ENCODE results near the gene CITED1.
"Not testable (repeated sequence)": the region's sequence is repeated elsewhere in the genome, so short reads cannot be mapped to it uniquely, and the experiment has no call there.

Gene CITED1

GRCh38 chrX:72305286-72306084 lies at the start of gene CITED1:
CITED1 (minus strand) TSS chrX:72305914; CDS start chrX:72302869, 3,045 bp downstream.
- DNase-seq (ENCODE audit: low read depth in 2 of 2), result no peak

DNA sequence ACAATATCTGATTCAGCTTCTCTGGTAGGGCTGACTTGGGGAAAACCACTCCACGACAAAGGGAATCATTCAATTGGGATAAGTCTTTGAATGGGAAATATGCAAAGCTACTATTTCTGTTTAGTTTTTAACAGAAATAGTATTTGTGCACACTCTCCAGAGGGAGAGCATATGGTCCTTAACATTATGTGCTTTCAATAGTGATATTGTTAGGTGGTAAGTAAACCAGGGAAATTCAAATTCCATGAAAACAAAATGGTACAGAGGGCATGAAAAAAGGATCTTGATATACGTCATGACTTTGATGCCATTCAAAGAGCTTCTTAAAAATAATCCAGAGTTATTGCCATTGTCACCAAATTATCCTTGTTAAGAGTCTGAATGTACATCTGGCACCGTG lies 47.1 kb upstream of the CITED1 start:
- no peak for DNase-seq (ENCODE audit: low read depth in 2 of 2)

- no peak for DNase-seq (ENCODE audit: low read depth in 2 of 2)
Measured at GRCh38 chrX:72351606-72352334, 46.1 kb upstream of the CITED1 start.

- peak in 1 of 2 experiments; percentile 1 for DNase-seq (ENCODE audit: low read depth in 2 of 2)
Measured at GRCh38 chrX:72349190-72349589, 43.5 kb upstream of the CITED1 start.

DNA sequence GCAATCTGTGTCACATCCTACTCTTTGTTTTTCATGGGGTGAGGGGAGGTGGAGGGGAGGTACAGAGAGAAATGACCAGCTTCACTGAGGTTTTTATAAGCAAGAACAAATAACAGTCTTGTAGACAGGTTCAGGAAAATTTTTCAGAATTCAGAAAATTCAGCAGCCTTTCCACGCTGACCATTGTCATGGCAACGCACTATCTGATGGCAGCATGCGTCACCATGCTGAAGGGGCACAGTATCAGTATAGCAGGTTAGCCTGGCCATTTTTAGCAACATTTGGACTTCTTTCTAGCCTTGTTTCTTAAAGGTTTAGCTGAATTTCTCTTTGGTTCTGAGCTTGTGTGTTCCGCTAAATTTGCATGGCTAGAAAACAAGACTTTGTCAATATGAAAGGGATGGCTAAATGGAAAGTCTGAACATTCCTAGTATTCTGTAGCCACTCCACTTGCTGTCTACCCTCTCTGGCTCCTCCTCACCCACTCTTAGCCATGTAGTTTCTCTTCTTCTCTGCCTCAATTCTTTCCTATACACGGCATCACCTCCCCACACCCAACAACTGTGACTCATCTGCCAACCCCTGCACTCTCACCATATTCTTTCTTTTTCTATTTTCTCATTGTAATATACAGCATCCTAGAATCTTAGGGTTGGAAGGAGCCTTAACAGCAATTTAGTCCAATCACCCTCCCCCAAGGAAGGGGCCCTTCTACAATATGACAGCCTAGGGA lies 42.7 kb upstream of the CITED1 start:
- DNase-seq (ENCODE audit: low read depth in 2 of 2), result peak in 1 of 2 experiments; percentile 20

DNA sequence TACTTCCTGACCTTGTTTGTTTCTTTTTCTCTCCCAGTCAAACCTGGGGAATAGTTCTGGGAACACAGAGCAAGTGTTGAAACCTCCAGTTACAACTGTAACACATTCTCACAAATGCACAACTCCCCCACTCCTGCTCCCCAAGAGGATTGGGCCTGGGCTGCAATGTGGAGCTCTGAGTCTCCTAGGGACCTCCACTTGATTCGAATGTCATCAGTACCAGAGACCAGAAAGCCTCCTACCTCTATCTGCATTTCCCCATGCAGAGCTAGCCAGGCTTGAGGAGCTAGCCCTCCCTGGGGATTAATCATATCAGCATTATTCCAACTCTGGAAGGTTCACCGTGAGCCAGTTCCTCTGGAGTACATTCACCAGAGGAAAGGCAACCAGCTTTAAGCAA lies 41.7 kb upstream of the CITED1 start:
- no peak for DNase-seq (ENCODE audit: low read depth in 2 of 2)

DNA sequence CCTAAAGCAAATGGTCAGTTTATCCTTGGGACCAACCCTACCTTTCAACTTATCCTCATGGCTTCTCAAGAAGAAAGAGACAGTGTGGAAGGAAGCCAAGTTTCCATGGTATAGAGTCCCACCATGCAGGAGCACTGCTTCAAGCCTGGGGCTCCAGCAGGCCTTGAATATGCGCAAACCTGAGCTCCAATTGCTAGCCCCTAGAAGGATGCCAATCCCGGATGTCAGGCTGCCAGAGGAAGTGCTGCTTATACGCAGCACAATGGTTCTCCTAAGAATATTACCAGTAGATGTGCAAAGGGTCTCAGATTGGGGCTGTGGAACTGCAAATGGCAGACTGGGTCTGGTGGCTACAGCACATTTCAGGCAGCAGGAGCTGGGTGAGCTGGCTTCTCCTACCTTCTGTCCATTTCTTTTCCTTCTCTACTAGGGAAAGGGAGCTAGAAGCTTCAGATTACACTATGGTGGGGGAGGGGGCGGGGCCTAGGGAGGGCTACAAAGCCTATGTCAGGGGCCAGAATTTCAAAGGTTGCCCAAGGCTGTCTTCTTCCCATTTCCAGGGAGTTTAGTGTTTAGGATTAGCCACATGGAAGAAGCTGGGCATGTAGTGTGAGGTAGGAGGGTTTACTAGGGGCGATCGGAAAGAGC lies 40.7 kb upstream of the CITED1 start:
- no peak for DNase-seq (ENCODE audit: low read depth in 2 of 2)

GRCh38 chrX:72340626-72341025 lies 34.9 kb upstream of the CITED1 start:
- no peak for DNase-seq (ENCODE audit: low read depth in 2 of 2)

- DNase-seq (ENCODE audit: low read depth in 2 of 2), result no peak
Measured at GRCh38 chrX:72340041-72340440, 34.3 kb upstream of the CITED1 start.

GRCh38 chrX:72330131-72330530 lies 24.4 kb upstream of the CITED1 start:
- DNase-seq (ENCODE audit: low read depth in 2 of 2), result no peak

DNA sequence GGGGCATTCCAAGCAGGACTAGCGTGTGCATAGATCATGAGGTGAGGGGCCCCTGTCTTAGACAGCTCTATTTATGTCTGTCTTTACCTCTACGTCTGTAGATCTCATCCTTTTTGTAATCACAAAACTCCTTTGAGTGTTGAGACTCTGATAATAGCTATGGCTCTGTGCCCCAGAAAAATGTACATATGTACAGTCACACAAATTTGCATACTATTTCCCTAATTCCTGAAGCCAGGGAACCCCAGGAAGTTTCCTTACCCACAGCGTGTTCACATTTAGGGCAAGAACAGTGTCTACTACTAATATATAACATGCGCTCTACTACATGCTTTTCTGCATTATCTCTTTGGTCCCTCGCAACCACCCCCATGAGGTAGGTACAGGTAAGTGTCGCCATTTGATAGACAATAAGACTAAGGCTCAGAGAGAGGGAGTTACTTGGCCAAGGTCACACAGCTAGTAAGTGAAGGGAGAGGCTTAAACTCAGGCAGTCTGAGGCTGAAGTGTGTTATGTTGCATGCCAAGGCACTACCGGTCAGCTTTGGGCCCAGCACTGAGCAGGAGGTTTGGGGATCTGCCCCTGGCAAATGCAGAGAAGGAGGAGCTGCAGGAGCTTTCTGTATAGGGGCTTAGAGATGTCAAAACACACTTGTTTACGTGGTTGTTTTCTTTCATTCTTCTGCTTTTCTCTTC lies 21.0 kb upstream of the CITED1 start:
- no peak for DNase-seq (ENCODE audit: low read depth in 2 of 2)

GRCh38 chrX:72319651-72320050 lies 13.9 kb upstream of the CITED1 start:
- not testable (repeated sequence) for DNase-seq (ENCODE audit: low read depth in 2 of 2)

GRCh38 chrX:72317139-72317538 lies 11.4 kb upstream of the CITED1 start:
- no peak for DNase-seq (ENCODE audit: low read depth in 2 of 2)

- no peak for DNase-seq (ENCODE audit: low read depth in 2 of 2)
Measured at GRCh38 chrX:72316408-72317110, 10.8 kb upstream of the CITED1 start.

DNA sequence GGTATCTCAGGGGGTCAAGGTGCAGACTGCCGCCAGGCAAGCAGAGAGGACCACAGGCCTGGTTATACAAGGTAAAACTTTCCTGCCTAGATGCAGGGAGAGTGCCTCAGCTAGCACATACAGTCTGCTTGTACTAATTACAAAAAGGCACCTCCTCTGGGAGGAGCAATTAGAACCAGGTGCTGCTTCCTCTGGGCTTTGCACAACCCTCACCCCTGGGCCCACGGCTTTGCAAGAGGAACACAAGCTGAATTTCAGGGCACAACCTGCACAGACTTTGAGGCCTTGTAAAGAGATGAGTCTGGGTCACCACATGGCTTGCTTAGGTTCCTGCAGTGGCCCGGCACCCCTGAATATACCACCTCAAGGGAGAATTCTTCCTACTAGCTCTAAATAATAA lies 9.2 kb upstream of the CITED1 start:
- DNase-seq (ENCODE audit: low read depth in 2 of 2), result no peak

DNA sequence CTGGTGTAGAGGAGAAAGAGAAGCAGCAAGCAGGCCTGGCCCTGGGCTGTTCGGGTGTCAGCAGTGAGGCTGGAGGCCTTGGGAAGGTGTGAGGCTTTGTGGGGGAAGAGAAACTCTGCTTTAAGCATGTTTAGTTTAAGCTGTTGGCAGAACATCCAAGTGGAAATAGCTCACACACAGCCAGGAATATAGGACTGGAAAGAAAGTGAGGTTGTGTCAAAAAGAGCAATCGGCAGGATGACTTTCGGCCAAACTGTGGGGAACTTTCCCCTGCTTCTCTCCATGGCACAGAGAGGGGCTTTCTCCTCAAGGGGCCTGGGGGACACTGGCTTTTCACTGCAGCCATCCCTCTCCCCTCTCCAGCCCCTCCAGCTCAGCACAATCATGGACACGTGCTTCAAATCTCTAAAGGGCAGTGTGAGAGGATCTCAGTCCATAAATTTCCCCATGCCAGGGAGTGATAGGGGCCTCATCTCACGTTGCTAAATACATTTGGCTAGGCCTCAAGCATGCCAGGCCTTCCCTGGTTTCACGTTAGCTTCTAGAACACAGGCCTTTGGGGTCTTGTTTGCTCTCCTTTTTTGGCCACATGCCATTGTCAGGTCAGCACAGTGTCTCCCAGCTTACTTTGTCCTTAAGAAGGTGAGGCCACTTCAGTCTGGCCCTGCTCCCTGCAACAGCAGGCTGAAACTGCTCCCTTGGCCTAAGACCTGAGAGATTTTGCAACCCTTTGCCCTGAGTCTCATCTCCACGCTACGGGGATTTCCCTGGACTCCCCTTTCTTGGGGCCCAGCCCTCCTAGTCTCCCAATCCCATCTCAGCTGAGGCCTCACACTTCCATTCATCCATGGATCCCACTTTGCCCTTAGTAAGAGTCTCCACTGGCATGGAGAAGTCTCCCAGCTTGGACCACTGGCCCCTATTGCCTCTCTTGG lies 8.3 kb upstream of the CITED1 start:
- no peak for DNase-seq (ENCODE audit: low read depth in 2 of 2)

DNA sequence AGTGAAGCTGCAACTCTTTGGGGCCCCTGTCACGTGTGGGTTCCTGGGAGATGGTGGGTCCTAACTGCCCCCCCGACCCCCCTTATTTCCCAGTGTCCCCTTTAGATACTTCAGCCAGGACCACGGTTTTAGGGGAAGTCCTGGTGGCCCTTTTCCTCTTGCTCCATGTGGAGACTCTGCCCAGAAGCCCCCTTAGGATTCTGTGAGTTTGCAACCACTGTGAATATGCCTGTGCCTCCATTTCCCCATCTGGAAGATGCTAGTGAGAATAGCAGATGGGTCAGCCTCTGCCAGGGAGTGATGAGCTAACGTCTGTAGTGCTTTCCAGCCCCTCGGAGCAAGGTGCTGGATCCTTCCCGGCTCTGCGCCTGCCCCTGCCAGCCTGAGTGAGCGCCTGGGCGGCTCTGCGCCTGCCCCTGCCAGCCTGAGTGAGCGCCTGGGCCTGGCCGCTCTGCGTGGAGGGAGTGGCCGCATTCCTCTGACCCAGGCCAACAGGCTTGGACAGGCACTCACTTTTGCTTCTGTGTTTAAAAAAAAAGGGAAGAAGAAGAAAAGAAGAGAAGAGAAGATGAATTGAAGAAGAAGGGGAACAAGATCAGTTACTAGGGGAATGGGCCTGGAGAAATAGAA lies 6.7 kb upstream of the CITED1 start:
- DNase-seq (ENCODE audit: low read depth in 2 of 2), result no peak

DNA sequence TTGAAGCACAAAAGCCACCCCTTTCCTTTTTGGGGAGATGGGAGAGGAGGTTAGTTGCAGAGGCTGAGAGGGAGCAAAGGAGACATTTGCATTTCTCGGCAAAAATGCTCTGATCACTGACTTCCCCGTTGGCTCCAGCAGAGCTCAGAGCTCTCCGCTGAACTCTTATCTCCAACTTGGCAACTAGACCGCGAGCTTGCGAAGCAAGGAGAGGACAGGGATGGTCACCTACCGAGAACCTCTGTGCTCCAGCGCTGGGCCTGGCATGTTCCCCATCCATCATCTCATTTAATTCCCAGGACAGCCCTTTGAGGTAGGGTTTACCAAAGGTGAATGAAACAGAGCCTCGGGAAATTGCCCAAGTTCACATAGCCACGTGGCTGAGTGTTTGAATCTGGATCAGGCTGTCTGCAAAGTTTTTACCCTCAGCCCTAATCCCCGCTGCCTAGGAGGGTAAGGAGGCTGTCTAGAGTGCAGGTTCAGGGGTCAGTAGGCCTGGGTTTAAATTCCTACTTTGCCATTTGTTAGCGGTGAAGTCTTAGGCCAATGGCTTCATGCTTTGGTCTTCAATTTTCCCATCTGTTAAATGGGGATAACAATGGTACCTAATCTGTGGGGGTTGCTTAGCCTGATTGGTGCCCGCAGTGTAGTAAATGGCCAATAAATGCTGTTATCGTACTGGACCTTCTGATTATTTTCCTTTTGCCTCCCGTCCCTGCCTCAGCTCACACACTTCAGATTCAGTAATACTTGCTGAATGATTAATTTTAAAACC lies 3.8 kb upstream of the CITED1 start:
- DNase-seq (ENCODE audit: low read depth in 2 of 2), result no peak
